Activated B cell treated with CpG ODN at 0.5 μM for 24 hours (primary cell): ENCODE data around the gene SPIRE1. TPM values are rescaled to one million over a fixed set of nuclear protein-coding genes. Genes with fewer than 3 reads are reported as not detected.

Source experiments
- ATAC-seq: fragments of 200-7000 bp; cut with Tn5 transposase; one replicate; pipeline ENCODE4 v1.10.0; 2021; ENCODE audit warnings: low read depth, mild to moderate bottlenecking, moderate library complexity
- CTCF ChIA-PET: fragments of 350-600 bp; sonication (Branson Sonifier 250); formaldehyde crosslinking; loops from one replicate; lab custom pipeline; 2021; ENCODE audit warnings: antibody characterized with exemption; lab: Charles Lee
- POLR2A ChIA-PET: fragments of 350-600 bp; sonication (Branson Sonifier 250); formaldehyde crosslinking; loops from one replicate; lab custom pipeline; 2021; ENCODE audit warnings: antibody characterized with exemption; lab: Charles Lee
- DNase-seq: peaks from one replicate; pipeline ENCODE4 v3.0.0; 2022
- H3K27ac Mint-ChIP-seq: one replicate; pipeline ENCODE4 v1.8.0; 2020; ENCODE audit warnings: mixed read lengths
- H3K27me3 Mint-ChIP-seq: one replicate; pipeline ENCODE4 v1.8.0; 2021; ENCODE audit warnings: mixed read lengths
- H3K36me3 Mint-ChIP-seq: one replicate; pipeline ENCODE4 v1.8.0; 2021; ENCODE audit warnings: low read depth, mixed read lengths
- H3K4me1 Mint-ChIP-seq: one replicate; pipeline ENCODE4 v1.8.0; 2021; ENCODE audit warnings: mixed read lengths
- H3K4me3 Mint-ChIP-seq: one replicate; pipeline ENCODE4 v1.8.0; 2020; ENCODE audit warnings: mild to moderate bottlenecking, mixed read lengths
- H3K9me3 Mint-ChIP-seq: one replicate; pipeline ENCODE4 v1.8.0; 2020; ENCODE audit warnings: mixed read lengths
- intact Hi-C: fragments of 100-400 bp; cut with micrococcal nuclease; formaldehyde crosslinking; loops from one replicate; pipeline ENCODE4 v1.15.1; 2024
- total RNA-seq: library from RNA; stranded (reverse); gene quantifications from 2 replicates; pipeline ENCODE4 v1.2.3, GENCODE V29; 2022
- TF ChIP-seq, protein P1 (sequence below): fragments of 200-600 bp; IDR thresholded peaks from one replicate; pipeline ENCODE4 v1.8.0; 2022; ENCODE audit warnings: antibody characterized with exemption, mild to moderate bottlenecking

Gene SPIRE1
- total RNA-seq, 1 donor from 2014 or later: 2.5 TPM

DNA sequence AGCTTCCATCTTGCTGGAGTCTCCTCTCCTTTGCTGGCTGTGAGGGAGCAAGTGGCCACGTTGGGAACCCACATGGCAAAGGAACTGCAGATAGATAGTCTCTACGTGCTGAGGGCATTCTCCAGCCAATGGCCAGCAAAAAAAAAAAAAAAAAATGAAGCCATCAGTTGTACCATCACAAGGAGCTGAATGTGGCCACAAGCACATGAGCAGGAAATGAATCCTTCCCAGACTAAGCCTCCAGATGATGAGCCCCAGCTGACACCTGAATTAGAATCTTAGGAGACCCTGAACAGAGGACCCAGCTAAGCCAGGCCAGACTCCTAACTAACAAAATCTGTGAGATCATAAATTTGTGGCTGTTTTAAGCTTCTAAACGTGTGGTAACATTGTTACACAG, 57.9 kb downstream of the SPIRE1 start:
- peaks cover 2% of the 10 kb centered on the region for H3K4me1 Mint-ChIP-seq
- no peaks in the 10 kb centered on the region for H3K36me3 Mint-ChIP-seq
- DNase-seq: no peak
- ATAC-seq: no peak
- no peaks in the 10 kb centered on the region for H3K27me3 Mint-ChIP-seq
- intact Hi-C loops: no loop called here
- H3K9me3 Mint-ChIP-seq: no peaks in the 10 kb centered on the region
- no peak overlapping the region for H3K27ac Mint-ChIP-seq
- TF ChIP-seq, protein P1, sequence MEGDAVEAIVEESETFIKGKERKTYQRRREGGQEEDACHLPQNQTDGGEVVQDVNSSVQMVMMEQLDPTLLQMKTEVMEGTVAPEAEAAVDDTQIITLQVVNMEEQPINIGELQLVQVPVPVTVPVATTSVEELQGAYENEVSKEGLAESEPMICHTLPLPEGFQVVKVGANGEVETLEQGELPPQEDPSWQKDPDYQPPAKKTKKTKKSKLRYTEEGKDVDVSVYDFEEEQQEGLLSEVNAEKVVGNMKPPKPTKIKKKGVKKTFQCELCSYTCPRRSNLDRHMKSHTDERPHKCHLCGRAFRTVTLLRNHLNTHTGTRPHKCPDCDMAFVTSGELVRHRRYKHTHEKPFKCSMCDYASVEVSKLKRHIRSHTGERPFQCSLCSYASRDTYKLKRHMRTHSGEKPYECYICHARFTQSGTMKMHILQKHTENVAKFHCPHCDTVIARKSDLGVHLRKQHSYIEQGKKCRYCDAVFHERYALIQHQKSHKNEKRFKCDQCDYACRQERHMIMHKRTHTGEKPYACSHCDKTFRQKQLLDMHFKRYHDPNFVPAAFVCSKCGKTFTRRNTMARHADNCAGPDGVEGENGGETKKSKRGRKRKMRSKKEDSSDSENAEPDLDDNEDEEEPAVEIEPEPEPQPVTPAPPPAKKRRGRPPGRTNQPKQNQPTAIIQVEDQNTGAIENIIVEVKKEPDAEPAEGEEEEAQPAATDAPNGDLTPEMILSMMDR: no peak
- CTCF ChIA-PET: no interaction called here
- no peak overlapping the region for H3K4me3 Mint-ChIP-seq
- POLR2A ChIA-PET: no interaction called here

DNA sequence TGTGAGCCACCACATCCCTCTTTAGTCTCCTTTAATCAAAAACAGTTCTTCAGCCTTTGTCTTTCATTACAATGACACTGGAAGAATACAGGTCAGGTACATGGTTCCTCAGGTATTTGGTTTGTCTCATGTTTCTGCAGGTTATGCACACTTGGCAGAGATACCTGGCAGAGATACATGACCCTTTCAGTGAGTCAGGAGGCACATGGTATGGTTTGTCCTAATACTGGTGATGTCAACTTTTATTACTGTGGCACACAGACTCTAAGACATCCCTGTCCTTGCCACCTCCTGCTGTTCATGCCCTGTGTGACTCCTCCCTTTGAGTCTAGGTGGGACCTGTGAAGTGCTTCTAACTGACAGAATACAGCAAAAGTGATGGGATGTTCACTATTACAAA, 58.4 kb downstream of the SPIRE1 start:
- ChIA-PET CTCF (no interaction called here), POLR2A (no interaction called here)

DNA sequence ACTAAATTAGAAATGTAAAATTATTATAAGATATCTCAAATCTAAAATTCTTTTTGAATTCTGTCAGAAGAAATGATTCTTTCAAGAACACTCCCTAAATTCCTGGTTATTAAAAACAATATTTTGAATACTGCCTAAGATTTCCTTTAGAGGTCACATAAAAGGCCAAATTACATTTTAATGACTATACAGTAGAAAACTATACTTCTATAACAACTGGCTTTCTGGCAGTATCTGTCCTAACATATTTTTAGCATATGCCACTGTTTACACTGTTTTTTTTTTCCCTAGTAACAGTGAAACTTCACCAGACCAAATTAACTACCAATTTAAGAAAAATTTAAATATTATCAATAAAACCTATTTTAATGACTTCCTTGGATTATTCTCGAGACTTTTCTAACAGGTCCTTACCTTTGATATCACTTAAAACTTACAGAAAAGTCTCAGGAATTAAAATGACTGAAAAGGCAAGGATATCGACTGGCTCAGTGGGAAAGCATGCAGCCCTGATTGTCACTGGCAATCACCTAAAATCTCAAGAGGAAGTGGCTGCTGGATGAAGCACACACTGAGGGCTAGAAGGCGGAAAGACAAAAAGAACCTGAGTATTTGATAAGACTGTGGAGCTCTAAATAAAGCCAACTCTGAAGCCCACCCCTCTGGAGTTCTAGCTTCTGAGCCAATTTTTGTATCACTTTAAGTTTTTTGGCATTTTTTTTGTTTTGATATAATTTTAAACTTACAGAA, 59.6 kb downstream of the SPIRE1 start:
- ChIA-PET POLR2A (no interaction called here), CTCF (no interaction called here)
- no peak overlapping the region for H3K4me3 Mint-ChIP-seq
- TF ChIP-seq, protein P1: no peak
- H3K27ac Mint-ChIP-seq: no peak overlapping the region
- intact Hi-C loops: no loop called here
- no peak for DNase-seq
- H3K27me3 Mint-ChIP-seq: no peaks in the 10 kb centered on the region
- no peaks in the 10 kb centered on the region for H3K9me3 Mint-ChIP-seq
- H3K36me3 Mint-ChIP-seq: no peaks in the 10 kb centered on the region
- peaks cover 2% of the 10 kb centered on the region for H3K4me1 Mint-ChIP-seq
- no peak for ATAC-seq

More for the DNA sequence above, 58.4 kb downstream of the SPIRE1 start:
- no peaks in the 10 kb centered on the region for H3K9me3 Mint-ChIP-seq
- intact Hi-C loops: no loop called here
- no peak overlapping the region for H3K4me3 Mint-ChIP-seq
- H3K27ac Mint-ChIP-seq: no peak overlapping the region
- DNase-seq: no peak
- no peak for ATAC-seq
- peaks cover 2% of the 10 kb centered on the region for H3K4me1 Mint-ChIP-seq
- H3K36me3 Mint-ChIP-seq: no peaks in the 10 kb centered on the region
- H3K27me3 Mint-ChIP-seq: no peaks in the 10 kb centered on the region
- TF ChIP-seq, protein P1: no peak

DNA sequence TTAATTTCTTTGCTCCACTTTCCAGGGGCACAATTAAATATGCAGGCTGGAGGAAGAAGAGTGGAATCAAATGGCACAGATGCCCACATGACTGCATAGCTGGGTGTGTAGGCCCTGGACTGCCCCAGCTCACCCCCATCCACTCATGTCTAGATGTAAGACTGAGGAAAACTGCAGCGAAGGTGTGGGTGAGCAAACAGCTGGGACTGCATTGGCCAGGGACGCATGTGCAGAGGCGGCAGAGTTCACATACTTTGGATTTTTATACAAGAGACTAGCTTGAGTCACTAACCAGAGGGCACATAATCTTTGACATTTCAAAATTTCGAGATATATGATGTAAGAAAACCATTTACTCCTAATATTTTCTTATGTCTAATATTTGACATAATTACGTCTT, 60.1 kb downstream of the SPIRE1 start:
- Mint-ChIP-seq H3K4me1 (peaks cover 2% of the 10 kb centered on the region), H3K27ac (no peak overlapping the region), H3K36me3 (no peaks in the 10 kb centered on the region), H3K4me3 (no peak overlapping the region), H3K27me3 (no peaks in the 10 kb centered on the region), H3K9me3 (no peaks in the 10 kb centered on the region)
- TF ChIP-seq, protein P1: no peak
- ChIA-PET POLR2A (no interaction called here), CTCF (no interaction called here)
- no peak for ATAC-seq
- intact Hi-C loops: no loop called here
- DNase-seq: no peak

DNA sequence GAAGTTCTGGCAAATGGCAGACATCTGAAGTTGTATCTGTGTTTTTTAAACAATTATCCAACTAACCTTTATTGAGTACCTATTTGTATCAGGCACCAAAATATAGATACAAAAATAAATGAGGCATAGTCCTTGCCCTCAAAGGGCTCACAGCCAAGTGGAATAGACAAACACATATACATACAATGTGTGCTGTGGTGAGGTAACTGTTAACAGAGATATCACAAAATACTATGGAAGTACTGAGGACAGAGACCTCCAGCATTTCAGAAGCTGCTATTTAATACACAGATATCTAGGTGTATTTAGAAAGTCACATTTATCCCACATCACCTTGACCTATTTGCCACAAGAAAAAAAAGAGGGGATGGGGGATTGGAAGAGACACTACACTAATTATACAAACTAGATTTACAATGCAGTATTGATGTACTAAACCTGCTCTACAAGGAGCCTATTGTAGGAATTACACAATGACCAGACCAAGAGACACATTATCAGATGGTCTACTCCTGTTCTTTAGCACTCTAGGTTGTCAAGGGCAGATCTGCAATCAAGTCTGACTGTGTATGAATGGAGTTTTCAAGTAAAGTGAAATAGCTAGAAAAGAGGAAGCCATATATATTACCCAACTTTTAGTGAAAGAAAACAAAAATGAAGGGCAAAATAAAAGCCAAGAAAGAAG, 62.2 kb downstream of the SPIRE1 start:
- no peak overlapping the region for H3K27ac Mint-ChIP-seq
- CTCF ChIA-PET: no interaction called here

More for the DNA sequence above, 62.2 kb downstream of the SPIRE1 start:
- no peak for ATAC-seq
- H3K9me3 Mint-ChIP-seq: no peaks in the 10 kb centered on the region
- TF ChIP-seq, protein P1: no peak
- H3K4me1 Mint-ChIP-seq: peaks cover 2% of the 10 kb centered on the region
- H3K27me3 Mint-ChIP-seq: no peaks in the 10 kb centered on the region
- POLR2A ChIA-PET: no interaction called here
- no peaks in the 10 kb centered on the region for H3K36me3 Mint-ChIP-seq
- no peak overlapping the region for H3K4me3 Mint-ChIP-seq
- intact Hi-C loops: no loop called here
- DNase-seq: no peak
